HG02852 (cell line): ENCODE measurements around the gene ZNF423.

ENCODE experiments used
- ATAC-seq: cut with Tn5 transposase; IDR thresholded peaks from one replicate; pipeline ENCODE4 v1.9.1; 2021; ENCODE audit warnings: mild to moderate bottlenecking, moderate library complexity; ENCODE audit not compliant: unreplicated experiment

The ZNF423 gene

DNA sequence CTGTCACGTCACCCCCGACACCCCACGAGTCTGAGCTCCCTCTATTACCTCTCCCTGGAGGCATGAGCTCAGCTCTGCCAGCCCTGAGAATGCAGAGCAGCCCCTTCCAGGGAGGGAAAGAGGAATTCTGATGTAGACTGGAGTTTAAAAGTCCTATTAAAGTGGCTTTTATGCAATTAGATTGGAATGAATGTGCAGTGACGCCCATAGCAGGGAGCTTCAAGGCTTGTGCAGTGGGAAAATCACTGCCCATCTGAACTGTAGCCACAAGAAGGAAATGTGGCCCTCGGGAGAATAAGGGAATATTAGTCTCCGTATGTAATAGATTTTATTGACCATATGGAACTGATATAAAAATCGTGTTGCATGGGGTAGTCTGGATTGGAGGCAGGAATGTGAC, 66.9 kb downstream of the ZNF423 start:
- ATAC-seq, result no peak

GRCh38 chr16:49788572-49788971, 67.3 kb downstream of the ZNF423 start:
- ATAC-seq, result no peak

DNA sequence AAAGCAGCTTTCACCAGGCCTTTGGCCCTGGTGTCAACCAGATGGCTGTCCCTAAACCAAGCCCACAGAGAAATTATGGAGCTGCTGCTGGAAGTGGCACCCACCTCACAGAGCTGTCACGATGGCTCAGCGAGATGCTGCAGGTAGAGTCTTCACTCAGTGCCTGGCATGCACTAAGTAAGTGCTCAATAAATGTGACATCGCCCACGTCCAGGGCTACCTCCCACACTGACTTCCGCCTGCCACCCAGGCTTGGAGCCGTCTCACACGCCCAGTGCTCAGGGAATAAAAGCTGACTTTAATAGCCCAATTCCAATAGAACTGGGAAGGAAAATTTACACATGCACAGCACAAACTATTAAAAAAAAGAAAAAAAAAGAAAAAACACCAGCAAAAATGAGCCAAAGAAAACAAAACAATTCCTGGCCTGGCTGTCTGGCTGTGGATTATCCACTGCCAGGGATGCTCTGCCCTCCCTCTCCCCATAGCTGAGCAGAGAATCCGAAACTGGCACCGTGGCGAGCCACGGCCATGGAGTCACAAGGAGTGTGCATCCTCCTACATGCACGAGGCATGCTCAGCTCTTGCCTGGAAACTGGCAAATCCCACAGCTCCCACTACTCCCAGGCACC, 68.9 kb downstream of the ZNF423 start:
- no peak for ATAC-seq

DNA sequence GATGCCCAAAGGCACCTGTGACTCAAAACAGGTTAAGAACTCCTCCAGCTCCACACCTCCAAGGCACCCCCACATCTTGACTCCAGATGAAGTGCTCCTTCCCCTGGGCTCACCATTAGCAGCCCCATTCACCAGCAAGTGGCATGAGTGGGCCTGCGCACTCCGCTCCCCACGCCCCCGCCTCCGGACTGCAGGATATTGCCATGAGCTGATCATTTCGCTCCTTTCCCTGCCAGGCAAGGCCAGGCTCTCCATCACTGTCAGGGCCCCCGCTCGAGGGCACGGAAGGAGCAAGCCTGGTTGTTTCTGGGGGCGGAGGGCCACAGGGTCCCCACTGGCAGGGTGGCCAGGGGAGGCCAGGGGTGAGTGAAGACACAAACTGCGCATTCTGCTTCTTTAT, 69.9 kb downstream of the ZNF423 start:
- ATAC-seq, result no peak

DNA sequence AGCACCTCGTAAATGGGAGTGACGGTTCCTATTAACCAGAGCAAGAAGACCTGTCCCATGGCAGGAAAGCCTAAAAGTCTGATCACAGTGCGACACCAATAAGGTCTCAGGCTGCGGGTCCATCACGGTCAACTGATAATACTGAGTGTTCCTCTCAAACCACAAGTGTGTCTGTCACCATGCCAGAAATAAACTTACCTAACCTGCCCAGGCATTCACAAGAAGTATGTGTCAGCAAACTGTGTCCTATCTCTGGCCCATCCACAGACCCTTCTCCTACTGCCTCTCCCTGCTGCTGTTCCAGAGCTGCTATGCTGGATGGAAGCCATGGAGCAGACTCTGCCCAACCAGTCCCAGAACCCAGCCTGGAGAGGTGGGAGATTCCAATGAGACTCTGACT, 73.5 kb downstream of the ZNF423 start:
- no peak for ATAC-seq

DNA sequence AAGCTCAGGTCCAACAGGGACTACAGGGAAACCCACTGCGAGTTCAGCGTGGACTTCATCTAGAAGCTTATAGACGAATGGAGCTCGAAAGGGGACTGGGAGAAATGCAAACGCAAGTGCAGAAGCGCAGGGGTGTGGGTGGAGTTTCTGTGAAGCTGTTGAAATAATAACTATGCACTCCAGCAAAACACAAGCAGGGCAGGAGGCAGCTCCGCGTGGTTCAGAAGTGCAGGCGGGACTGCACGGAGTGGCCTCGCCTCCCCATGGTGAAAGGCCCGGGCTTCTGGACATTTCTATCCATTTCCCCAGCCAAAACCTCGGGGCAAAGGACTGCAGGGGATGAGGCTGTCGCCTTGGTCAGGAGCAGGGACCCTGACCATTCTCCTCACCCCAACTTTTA, 74.5 kb downstream of the ZNF423 start:
- no peak for ATAC-seq

- no peak for ATAC-seq
Observed at GRCh38 chr16:49780433-49780832, 75.5 kb downstream of the ZNF423 start.

GRCh38 chr16:49779979-49780378, 75.9 kb downstream of the ZNF423 start:
- no peak for ATAC-seq

GRCh38 chr16:49778202-49778930, 77.5 kb downstream of the ZNF423 start:
- ATAC-seq, result no peak

DNA sequence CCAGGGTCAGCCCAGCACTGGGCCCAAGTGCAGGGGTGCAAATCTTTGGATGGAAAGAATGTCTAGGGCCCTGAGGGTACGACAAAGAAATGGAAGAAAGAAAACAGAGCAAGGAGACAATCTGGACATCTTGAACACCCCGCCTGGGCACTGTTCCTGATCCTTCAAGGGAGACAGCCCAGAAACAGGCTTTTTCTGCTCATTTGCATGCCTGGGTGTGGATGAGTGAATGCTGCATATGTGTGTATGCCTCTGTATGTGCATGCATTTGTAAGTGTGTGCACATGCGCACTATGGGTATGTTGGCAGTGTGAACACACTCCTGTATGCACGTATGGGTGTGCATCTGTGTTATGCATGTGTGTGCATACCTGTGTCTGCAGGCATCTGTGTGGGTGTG, 79.2 kb downstream of the ZNF423 start:
- no peak for ATAC-seq

DNA sequence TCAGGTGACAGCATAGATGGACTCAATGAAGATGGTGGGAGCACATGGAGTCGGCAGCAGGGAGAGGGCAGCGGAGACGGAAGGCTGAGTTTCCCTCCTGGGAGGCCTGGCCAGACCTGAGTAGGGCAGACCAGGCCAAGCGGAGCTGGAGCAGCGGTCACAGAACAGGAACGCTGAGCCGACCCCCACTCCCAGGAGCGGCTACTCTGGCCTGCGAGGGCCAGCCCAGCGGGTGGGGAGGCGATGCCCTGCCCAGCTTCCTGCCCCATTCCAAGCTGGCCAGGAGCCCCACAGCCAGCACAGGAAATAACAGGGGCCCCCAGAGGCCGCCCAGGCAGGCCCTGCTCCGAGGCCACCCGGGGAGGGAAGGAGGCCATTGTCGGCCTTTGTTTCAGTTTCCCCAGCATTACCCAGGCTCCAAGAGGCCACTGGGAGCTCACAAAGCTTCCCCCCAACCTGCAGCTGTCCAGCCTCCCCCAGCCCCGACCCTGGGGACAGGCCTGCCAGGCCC, 79.8 kb downstream of the ZNF423 start:
- ATAC-seq, result no peak

GRCh38 chr16:49775581-49775980, 80.3 kb downstream of the ZNF423 start:
- no peak for ATAC-seq

GRCh38 chr16:49775018-49775417, 80.9 kb downstream of the ZNF423 start:
- ATAC-seq, result no peak

GRCh38 chr16:49773534-49774475, 82.1 kb downstream of the ZNF423 start:
- ATAC-seq, result no peak

- ATAC-seq, result no peak
Observed at GRCh38 chr16:49767998-49768397, 87.9 kb downstream of the ZNF423 start.

DNA sequence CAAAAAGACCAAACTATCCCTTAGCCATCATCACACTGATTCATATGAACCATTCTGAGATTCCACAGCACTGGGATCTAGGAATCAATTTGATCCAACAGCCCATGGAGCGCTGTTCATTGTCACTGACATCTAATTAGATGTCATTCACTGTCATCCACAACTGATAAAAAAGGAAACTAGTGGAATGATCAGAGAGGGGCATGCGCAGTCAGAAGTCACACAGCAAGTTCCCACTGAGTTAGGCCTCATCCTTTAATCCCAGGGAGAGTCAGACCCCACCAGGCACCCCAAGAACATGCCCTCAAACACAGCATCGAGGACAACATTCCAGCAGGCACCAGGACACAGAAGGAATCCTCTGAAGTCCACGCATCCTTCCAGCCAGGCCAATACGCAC, 88.5 kb downstream of the ZNF423 start:
- ATAC-seq, result no peak

- ATAC-seq, result no peak
Observed at GRCh38 chr16:49766225-49766624, 89.7 kb downstream of the ZNF423 start.

DNA sequence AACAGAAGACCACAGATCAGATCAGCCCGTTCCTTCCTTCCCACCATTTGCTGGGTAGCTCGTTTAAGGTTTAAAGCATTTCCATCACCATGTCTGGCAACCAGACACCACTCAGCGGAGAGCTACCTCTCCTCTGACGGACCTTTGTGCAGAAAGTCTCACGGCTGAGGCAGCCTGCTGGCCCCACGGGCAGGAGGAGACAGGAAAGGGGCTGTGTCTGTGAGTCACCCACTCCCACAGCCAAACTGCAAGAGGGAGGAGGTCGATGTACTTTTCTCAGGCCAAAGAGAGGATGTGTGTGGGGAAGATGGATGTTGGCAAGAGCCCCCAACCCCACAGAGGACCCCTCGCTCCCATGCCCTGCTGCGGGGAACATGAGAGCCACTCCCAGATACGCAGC, 92.1 kb downstream of the ZNF423 start:
- ATAC-seq, result no peak

DNA sequence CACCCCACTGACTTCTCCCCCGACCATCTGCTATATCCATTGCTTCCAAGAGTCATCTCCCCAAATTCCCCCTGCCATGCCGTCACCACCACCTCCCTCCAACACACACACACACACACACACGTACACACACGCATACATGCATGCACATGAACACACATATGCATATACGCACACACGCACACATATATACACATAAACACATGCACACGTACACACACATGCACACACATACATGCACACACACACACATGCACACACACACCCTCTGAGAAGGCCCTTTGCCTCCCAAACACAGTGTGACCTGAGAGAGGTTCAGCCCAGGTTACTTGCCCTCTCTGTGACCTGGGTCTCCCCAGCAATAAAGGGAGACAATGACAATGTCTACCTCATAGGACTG, 95.1 kb downstream of the ZNF423 start:
- no peak for ATAC-seq

DNA sequence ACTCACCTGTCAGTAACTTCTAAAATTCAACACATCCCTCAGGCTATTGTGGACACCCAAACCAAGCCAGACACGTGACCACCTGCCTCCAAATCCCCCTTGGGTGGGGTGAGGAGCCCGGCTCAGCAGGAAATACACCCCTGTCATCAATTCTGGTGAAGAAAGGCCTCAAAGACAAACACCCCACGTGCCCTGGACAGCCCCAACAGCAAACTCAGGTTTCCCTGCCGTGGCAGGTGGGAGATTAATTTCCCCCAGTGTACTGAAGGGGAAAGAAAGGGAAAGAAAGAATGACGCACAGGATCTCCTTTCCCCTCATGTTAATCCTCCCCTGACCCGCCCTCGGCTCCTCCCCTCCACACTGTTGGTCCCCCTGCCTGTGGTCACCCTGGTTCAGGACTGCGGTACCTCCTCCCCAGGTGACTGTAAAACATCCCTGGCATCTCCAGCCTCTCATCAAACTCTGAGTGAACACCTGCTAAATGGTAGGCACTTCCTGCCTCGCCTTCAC, 98.3 kb downstream of the ZNF423 start:
- no peak for ATAC-seq
